HG03520 (cell line): Measurements from ENCODE around the gene GPR157.
A peak's percentile ranks its signal among the peaks of the same experiment; 100 is the strongest.
"Not testable (repeated sequence)": the region's sequence is repeated elsewhere in the genome, so short reads cannot be mapped to it uniquely, and the experiment has no call there.

Source experiments
- ATAC-seq: cut with Tn5 transposase; IDR thresholded peaks from one replicate; pipeline ENCODE4 v1.9.1; 2021; ENCODE audit warnings: mild to moderate bottlenecking, moderate library complexity; ENCODE audit not compliant: unreplicated experiment

GPR157 gene

DNA sequence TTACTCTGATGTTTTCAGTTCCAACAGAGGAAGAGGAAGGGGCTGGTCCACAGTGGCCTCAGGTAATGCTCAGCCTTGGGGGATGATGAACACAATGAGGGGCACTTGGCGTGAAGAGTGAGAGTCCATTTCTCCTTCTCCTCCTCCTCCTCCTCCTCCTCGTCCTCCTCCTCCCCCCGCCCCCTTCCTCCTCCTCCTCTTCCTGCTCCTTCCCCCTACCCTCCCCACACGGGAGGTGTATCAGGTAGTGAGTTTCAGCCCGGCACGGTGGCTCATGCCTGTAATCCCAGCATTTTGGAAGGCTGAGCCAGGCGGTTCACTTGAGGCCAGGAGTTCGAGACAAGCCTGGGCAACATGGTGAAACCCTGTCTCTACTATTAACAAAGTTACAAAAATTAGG is 17.3 kb upstream of the GPR157 start:
- no peak for ATAC-seq

DNA sequence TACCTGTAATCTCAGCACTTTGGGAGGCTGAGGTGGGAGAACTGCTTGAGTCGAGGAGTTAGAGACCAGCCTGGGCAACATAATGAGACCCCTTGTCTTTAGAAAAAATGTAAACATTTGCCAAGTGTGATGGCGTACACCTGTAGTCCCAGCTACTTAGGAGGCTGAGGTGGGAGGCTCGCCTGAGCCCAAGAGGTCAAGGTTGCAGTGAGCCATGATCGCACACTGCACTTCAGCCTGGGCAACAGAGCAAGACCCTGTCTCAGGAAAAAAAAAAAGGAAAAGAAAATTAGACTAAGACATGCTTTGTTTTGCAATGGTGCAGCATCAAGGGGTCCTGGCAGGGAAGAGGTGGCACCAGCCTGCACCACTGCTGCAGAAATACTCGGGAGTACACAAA is 16.8 kb upstream of the GPR157 start:
- no peak for ATAC-seq

DNA sequence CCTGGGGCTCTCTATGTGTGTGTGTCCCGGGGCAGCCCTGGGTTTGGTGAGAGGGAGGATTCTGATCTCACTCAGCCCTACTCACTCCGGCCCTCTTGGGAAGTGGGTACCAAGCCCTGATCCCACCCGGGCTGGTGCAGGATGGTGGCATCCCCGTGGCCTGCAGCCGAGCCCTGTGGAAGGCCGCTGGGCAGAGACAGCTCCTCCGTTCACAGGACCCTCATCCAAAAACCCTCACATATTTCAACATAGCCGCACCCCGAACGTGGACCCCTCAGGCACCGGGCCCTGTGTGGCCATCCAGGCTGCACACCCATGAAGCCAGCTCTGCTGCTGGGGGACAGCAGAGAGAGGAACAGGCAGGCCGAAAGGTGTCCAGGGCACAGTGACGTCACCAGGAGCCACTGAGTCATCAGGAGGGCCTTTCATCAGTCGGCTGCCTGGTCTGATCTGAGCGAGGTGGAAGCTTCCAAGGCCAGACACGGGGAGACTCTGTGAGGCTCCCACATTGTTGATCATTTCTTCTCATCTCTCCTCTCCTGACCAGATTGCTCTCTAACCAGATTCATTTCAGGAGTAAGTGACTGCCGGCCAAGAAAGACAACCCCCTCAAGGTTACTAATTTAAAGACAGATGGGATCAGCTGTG is 16.2 kb upstream of the GPR157 start:
- ATAC-seq, result no peak

DNA sequence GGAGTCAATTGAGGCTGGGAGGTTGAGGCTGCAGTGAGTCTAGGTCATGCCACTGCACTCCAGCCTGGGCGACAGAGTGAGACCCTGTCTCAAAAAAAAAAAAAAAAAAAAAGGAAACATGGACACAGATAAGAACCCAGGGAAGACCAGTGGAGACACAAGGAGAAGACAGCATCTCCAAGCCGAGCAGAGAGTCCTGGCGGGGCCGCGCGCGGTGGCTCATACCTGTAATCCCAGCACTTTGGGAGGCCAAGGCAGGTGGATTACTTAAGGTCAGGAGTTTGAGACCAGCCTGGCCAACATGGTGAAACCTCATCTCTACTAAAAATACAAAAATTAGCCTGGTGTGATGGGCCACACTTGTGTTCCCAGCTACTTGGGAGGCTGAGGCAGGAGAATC is 15.6 kb upstream of the GPR157 start:
- ATAC-seq, result not testable (repeated sequence)

DNA sequence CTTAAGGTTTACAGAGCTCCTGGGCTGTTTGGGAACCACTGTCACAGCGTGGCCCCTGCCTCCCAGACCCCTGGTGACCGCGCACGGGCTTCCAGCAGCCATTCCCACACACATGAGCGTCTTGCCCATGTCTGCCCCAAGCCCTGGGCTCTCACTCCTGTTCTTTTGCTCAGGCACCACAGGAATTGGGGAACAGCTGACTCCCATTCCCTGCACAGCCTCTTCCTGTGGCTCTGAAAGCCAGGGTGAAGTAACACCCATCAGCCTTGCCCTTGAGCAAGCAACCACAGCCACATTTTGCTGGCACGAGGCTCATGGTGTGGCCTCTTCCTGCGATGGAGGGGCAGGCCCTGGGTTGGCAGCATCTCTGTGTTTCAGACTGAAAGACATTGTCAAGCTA is 14.3 kb upstream of the GPR157 start:
- ATAC-seq, result no peak

DNA sequence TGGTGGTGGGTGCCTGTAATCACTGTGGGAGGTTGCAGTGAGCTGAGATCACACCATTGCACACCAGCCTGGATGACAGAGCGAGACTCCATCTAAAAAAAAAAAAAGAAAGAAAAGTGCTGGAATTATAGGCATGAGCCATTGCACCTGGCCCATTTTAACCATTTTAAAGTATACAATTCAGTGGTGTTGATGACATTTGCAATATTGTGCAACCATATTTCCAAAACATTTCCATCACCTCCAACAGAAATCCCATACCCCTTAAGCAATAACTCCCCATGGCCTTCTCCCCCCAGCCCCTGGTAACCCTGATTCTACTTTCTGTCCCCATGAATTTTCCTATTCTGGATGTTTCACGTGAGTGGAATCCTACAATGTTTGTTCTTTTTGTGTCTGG is 11.0 kb upstream of the GPR157 start:
- ATAC-seq, result no peak

DNA sequence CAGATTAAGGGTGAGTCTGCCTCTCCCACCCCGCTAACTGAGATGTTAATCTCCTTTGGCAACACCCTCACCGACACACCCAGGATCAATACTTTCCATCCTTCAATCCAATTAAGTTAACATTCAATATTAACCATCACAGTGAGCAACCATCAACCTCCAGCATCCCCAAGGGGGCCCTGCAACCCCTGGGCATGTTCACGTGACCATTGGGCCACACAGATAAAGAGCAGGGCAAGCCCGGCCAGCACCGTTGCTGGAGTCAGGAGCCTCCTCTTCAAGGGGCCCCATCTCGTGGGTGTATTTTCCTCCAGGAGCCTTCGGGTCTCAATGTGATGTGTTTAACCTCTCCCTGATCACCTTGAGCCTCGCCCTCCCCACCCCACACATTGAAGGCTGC is 8.0 kb upstream of the GPR157 start:
- no peak for ATAC-seq

DNA sequence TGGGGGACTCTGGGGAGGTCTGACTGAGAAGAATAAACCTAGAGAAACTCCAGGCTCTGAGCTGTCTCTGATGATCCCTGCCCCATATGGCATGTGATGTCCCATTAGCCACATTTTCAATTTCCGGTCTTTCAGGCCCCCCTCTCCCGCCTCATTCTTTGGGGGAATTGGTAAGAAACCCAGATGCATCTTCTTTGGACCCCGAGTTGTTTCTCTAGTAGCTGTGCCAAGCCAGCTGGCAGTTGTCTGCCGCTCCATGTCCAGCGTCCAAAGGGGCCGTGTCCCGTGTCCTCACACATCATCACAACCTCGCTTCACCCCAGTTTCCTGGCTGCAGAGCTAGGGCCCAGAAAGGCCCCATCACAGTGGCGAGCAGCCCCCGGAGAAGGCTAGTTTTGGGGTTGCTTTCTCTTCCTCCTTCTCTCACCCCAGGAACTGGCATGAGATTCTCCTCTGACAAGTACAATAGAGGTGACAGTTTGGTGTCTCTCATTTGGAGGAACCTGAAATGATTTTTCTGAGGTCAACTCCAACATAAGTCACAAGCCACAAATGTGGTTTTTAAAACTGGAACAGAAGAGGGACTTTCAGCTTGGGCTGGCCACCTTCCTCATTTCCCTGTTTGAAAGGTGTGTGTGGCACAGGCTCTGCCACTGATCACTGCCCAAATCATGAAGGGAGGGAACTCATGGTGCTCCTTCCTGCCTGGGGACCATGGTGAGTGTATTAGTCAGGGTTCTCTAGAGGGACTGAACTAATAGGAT is 6.4 kb upstream of the GPR157 start:
- no peak for ATAC-seq

DNA sequence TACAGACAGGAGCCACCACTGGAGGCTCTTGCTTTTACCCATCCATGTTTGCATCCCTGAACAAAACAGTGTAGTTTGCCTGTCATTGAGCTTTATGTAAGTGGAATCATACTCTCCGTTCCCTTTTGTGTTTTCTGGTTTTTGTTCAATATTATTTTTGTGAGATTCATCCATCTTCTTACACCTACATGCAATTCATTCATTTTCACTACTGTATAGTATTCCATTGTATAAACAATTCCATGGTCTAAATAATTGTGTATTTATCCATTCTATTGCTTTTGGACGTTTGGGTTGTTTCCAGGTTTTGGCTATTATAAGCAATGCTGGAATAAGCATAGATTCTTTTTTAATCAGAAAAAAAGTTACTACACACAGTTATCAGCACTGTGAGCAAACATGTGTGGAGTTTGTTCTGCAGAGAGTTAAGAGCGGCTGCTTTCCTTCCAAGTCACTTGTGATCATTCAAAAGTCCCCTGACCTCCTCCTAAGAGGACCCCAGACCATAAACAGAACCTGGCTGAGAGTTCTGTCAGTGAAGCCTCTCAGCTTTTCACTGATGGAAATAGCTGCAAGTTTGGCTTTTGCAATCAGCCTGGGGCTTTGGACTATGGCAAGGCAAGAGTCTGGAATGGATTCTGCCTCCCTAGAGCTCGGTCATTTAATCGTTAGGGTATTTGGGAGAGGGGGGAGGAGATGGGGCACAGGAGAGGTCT is 5.1 kb upstream of the GPR157 start:
- ATAC-seq, result no peak

DNA sequence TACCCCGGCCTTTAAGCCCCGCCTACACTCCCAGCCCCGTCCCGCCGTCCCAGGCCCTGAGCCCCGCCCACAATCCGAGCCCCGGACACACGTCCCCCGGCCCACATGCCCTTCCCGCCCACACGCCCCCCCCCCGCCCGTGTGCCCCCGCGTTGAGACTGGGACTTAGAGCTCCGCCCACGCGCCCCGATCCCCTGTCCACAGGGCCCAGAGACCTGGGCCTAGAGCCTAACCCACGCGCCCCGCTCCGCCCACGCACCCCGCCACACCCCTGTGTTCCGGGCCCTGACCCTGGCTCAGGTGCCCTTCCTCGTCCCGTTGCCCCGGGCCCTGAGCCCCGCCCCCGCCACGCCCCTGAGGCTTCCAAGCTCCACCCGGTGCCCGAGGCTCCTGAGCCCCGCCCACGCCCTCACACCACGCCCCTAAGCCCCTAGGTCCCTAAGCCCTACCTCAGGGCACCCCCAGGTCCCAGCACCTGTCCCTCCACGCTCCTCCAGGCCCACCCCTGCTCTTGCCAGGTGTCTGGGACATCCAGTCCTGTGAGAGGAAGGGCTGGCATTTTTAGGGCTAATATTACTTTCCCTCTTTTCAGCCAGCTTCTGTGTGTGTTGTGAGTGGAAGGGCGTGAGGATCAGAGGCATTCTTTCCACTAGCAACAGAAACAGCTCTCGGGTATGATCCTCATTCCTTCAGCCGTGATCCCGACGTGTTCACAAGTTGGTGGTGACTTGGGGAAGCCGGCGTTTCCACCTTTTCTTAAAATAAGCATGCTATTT is 552 bp upstream of the GPR157 start:
- ATAC-seq, result peak; percentile 65

DNA sequence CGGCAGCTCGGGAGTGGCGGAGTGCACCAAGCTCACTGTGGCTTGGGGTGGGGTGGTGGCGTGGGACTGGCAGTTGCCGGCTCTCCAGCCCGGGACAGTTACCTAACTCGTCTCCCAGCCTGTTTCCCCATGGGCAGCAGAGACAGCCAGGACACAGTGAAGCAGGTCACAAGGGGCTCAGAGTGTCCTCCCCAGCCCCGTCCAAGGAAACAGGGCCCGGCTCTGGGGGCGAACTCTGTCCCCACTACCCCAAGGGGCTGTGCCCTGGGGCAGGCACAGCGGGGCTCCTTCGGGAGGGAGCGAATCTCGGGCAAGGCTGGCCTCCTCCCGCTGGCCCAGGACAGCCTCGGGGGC is 759 bp downstream of the GPR157 start:
- no peak for ATAC-seq

DNA sequence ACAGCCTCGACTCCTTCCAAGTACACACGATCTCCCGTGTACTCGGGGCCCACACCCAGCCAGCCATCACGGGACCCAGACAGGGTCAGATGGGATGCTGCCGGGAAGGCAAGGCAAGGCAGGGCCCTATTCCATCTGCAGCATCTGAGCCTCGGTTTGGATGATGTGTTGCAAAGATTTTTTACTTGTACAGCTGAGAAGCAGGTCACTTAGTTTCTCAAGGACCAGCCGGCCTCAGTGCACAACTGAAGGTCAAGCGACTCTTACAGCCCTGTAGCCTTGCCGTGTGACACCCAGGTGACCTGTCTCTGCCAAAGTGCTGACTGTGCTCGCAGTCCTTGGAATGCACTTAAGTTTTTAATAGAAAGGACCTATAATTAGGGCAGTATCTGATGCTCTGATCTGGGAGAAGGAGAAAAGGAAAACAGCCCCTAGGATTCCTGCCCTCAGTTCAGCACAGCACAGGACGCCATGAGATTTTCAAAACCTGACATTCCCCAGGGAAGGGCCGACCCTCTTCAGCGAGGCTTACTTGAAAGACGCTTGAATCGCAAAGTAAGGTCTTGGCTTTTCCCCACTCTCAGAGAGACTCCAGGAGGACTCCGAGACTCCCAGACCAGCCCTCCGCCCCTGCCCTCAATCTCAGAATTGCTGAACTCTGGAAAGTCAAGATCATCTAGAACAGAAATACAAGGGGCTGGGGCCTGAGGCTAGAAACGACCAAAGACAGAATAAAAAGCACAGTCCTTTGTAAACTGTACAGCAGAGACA is 1.3 kb downstream of the GPR157 start:
- no peak for ATAC-seq

DNA sequence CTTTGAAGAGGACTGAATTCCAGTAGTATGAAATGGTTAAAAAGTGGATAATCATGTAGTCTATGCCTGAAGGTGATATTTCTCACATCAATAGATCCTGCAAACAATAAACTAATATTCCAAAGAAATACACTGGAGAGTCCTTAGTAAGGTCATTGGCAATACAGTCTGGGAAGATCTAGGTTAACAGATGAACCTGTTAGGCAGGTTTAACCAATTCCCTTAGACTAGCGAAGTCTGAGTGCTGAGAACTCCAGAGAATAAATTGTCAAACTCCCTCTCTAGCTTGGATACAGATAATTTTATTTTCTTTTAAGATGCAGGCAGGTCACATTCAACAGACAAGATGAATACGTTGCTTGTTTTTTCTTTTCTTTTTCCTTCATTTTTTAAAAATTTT is 2.4 kb downstream of the GPR157 start:
- no peak for ATAC-seq

DNA sequence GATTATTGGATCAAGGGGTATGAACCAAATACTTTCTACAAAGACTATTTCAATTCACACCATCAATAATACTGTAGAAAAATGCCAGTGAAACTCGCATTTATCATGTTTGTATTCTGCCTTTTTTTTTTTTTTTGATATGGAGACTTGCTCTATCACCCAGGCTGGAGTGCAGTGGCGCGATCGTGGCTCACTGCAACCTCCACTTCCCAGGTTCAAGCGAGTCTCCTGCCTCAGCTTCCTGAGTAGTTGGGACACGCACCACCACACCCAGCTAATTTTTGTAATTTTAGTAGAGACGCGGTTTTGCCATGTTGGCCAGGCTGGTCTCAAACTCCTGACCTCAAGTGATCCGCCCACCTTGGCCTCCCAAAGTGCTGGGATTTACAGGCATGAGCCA is 3.1 kb downstream of the GPR157 start:
- ATAC-seq, result not testable (repeated sequence)

DNA sequence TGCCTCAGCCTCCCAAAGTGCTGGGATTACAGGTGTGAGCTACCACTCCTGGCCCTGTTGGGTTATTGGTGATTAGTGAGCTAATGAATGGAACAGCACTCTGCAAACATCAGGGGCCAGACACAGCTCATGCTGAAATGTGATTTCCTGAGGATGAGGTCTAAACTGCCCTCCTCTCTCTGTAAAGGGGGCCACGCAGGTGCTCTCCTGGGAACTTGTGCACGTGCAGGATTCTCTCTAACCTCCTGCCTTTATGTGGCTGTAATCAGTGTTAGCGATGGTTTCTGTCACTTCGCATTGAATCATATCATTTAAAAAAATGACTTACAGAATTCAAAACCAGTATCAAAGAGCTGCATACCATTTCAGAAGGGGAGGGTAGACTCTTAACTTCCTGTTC is 3.6 kb downstream of the GPR157 start:
- no peak for ATAC-seq

DNA sequence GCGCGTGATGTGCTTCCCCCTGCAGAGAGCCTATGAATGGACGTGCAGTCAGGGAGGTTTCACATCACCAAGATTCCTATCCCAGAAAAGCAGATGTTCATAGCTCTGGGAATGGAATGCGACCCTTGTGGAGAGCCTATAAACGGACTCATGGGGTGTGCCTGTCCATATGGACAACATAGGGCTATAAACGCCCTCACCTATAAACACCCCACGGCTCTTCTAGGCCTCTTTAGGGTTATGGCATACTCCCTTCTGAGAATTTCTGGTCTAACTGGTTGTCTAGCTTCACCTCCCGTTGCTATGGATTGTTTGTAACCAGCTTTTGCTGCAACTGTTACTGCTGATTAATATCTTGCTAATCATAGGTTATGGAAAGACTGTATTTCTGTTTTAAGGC is 4.5 kb downstream of the GPR157 start:
- not testable (repeated sequence) for ATAC-seq

DNA sequence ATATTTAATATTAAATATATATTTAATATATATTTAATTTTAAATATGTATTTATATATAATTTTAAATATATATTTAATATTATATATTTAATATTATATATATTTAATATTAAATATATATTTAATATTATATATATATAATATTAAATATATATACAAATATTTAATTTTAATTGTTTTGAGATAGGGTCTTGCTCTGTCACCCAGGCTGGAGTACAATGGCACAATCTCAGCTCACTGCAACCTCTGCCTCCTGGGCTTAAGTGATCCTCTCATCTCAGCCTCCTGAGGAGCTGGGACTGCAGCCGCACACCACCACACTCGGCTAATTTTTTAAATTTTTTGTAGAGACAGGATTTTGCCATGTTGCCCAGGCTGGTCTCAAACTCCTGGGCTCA is 5.2 kb downstream of the GPR157 start:
- not testable (repeated sequence) for ATAC-seq

DNA sequence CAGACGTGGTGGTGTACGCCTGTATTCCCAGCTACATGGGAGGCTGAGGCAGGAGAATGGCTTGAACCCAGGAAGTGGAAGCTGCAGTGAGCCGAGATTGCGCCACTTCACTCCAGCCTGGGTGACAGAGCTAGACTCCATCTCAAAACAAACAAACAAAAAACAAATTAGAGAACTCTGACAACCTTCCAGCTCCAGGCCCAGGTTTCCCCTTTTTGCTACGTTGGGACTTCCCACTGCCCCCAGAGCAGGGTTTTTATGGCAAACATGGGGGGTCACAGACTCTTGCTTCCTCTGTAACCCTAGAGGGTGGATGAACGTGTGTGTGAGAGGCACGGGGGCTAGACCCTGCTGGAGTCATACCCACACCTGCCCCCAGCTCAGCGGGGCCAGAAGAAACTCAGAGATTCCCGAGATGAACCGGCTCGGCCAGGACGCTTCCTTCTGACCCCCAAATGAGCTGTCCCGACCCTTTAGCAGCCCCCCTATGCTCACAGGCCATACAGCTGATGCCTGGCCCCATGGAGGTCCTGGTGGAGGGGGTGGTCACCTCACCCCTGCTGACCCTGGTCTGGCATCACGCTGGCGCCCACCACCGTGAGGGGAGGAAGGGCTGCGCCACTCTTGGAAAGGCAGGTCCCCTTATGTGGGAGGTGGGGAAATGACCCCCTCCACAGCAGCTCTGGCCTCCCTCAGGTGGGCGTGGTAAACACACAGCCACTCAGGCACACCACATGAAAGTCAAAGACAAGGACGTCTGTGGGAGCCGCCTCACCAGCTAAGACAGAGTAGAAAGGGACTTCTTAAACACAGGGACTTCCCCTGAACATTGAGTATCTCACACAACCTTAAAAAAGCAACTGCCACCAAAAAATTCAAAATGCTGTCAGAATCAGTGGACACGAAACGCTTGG is 7.1 kb downstream of the GPR157 start:
- ATAC-seq, result no peak

DNA sequence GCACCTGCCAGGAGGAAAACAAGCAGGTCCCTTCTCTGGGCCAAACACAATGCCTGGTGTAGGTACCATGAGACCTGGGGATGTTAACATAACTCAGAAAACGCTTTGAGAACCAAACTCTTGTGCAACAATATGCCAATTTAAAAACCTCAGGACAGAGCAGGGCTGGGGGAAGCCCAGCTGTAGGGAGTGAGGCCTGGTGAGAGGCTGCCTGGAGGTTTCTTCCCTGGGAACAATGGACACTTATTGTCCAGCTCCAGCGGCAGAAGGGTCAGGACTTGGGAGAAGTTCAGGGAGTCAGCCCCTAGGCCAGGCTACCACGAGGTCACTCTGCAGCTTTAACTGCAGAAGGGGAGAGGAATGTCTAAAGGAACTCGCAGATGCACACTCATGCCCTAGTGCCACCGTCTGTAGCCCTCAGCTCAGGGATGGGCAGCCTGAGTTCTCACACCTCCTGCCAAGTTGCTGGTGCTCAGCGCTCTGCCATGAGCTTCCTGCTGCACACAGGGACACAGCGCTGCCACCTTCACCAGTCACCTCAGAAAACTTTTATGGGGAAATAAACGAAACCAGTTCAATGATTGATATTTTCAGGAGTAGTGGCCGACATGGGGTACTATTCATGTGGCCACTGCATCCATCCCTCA is 8.5 kb downstream of the GPR157 start:
- no peak for ATAC-seq
